ENCODE measurements around the gene CACHD1.

Gene CACHD1

GRCh38 chr1:64572222-64572900 is 102.4 kb downstream of the CACHD1 start:
- TF ChIP-seq CTCF (IDR thresholded peaks at IDR 0.05; ENCODE audit: insufficient read depth, low read length, poor library complexity, severe bottlenecking), result no peak
- no peak for TF ChIP-seq EZH2phosphoT487 (conservative IDR thresholded peaks at IDR 0.05; ENCODE audit: low read length)
- H3K4me3 ChIP-seq (ENCODE audit: insufficient read depth, low read length, poor library complexity, severe bottlenecking), result no peak overlapping the region
- H3K9ac ChIP-seq (ENCODE audit: low read length), result no peak overlapping the region
- H3K9me3 ChIP-seq (ENCODE audit: insufficient read depth, low read length), result no peaks in the 10 kb centered on the region
- no peaks in the 10 kb centered on the region for H3K36me3 ChIP-seq (ENCODE audit: low read length)
- no peaks in the 10 kb centered on the region for H3K79me2 ChIP-seq (ENCODE audit: insufficient read depth, low read length)
- H3K27me3 ChIP-seq (ENCODE audit: low read length), result no peaks in the 10 kb centered on the region
- H4K20me1 ChIP-seq (ENCODE audit: low read depth, low read length), result no peaks in the 10 kb centered on the region
- H3K9me2 ChIP-seq (replicated peaks; ENCODE audit: insufficient read depth, low read length), result no peaks in the 10 kb centered on the region
- H2AFZ ChIP-seq (ENCODE audit: low read depth, low read length, severe bottlenecking), result no peak overlapping the region
- no peaks in the 10 kb centered on the region for H3F3A ChIP-seq (ENCODE audit: insufficient read depth)
- no peak overlapping the region for H3K27ac ChIP-seq (ENCODE audit: low read depth, low read length)
- no peak overlapping the region for H3K4me2 ChIP-seq (ENCODE audit: low read depth, low read length, poor library complexity, severe bottlenecking)

- Histone ChIP-seq H3K9me2 (replicated peaks; ENCODE audit: insufficient read depth, low read length) (no peaks in the 10 kb centered on the region), H3K27me3 (ENCODE audit: low read length) (no peaks in the 10 kb centered on the region), H3K4me3 (ENCODE audit: insufficient read depth, low read length, poor library complexity, severe bottlenecking) (no peak overlapping the region), H3K36me3 (ENCODE audit: low read length) (no peaks in the 10 kb centered on the region), H3K4me2 (ENCODE audit: low read depth, low read length, poor library complexity, severe bottlenecking) (no peak overlapping the region), H3K9me3 (ENCODE audit: insufficient read depth, low read length) (no peaks in the 10 kb centered on the region), H3K79me2 (ENCODE audit: insufficient read depth, low read length) (no peaks in the 10 kb centered on the region), H3F3A (ENCODE audit: insufficient read depth) (no peaks in the 10 kb centered on the region), H3K9ac (ENCODE audit: low read length) (no peak overlapping the region), H4K20me1 (ENCODE audit: low read depth, low read length) (no peaks in the 10 kb centered on the region), H3K27ac (ENCODE audit: low read depth, low read length) (no peak overlapping the region), H2AFZ (ENCODE audit: low read depth, low read length, severe bottlenecking) (no peak overlapping the region)
- no peak for TF ChIP-seq EZH2phosphoT487 (conservative IDR thresholded peaks at IDR 0.05; ENCODE audit: low read length)
- no peak for TF ChIP-seq CTCF (IDR thresholded peaks at IDR 0.05; ENCODE audit: insufficient read depth, low read length, poor library complexity, severe bottlenecking)
Observed at GRCh38 chr1:64574301-64574700, 104.4 kb downstream of the CACHD1 start.

- Histone ChIP-seq H3K9me3 (ENCODE audit: insufficient read depth, low read length) (no peaks in the 10 kb centered on the region), H4K20me1 (ENCODE audit: low read depth, low read length) (no peaks in the 10 kb centered on the region), H3K27me3 (ENCODE audit: low read length) (no peaks in the 10 kb centered on the region), H3K9me2 (replicated peaks; ENCODE audit: insufficient read depth, low read length) (no peaks in the 10 kb centered on the region), H3K27ac (ENCODE audit: low read depth, low read length) (no peak overlapping the region), H3K36me3 (ENCODE audit: low read length) (no peaks in the 10 kb centered on the region), H3K4me3 (ENCODE audit: insufficient read depth, low read length, poor library complexity, severe bottlenecking) (no peak overlapping the region), H3K9ac (ENCODE audit: low read length) (no peak overlapping the region), H3F3A (ENCODE audit: insufficient read depth) (no peaks in the 10 kb centered on the region), H2AFZ (ENCODE audit: low read depth, low read length, severe bottlenecking) (no peak overlapping the region), H3K79me2 (ENCODE audit: insufficient read depth, low read length) (no peaks in the 10 kb centered on the region), H3K4me2 (ENCODE audit: low read depth, low read length, poor library complexity, severe bottlenecking) (no peak overlapping the region)
- TF ChIP-seq CTCF (IDR thresholded peaks at IDR 0.05; ENCODE audit: insufficient read depth, low read length, poor library complexity, severe bottlenecking) (no peak), EZH2phosphoT487 (conservative IDR thresholded peaks at IDR 0.05; ENCODE audit: low read length) (no peak)
Observed at GRCh38 chr1:64575881-64576676, 106.2 kb downstream of the CACHD1 start.

All from SU-DHL-6 (cell line).